Aorta (tissue), 5 donors: ENCODE measurements around the gene IFNL4. TPM values are rescaled to one million over a fixed set of nuclear protein-coding genes. Genes with fewer than 3 reads are reported as not detected.
"Not testable (repeated sequence)": the region's sequence is repeated elsewhere in the genome, so short reads cannot be mapped to it uniquely, and the experiment has no call there.

ENCODE experiments used
- ATAC-seq: fragments of 200-7000 bp; cut with Tn5 transposase; one replicate; pipeline ENCODE4 v1.9.1; 2022; ENCODE audit warnings: moderate library complexity; ENCODE audit not compliant: low FRiP score
- DNase-seq, 2 donors: peaks; one replicate each; pipeline ENCODE4 v3.0.0-alpha.2; 2020
- H3K27ac ChIP-seq, 2 donors: one replicate each; pipeline ENCODE4 v1.5.1; 2013; ENCODE audit warnings: low read length in 2 of 2, mild to moderate bottlenecking in 2 of 2, moderate library complexity in 2 of 2, control low read depth in 1 of 2, inconsistent platforms in 1 of 2, low read depth in 1 of 2
- H3K27me3 ChIP-seq, 2 donors: one replicate each; pipeline ENCODE4 v1.6.1; 2013; ENCODE audit warnings: control low read depth in 1 of 2, low read length in 1 of 2, mild to moderate bottlenecking in 1 of 2, moderate library complexity in 1 of 2; ENCODE audit not compliant: insufficient read depth in 2 of 2, control insufficient read depth in 1 of 2
- H3K36me3 ChIP-seq, 2 donors: one replicate each; pipeline ENCODE4 v1.6.1; 2013; ENCODE audit warnings: control low read depth in 1 of 2, low read length in 1 of 2, mild to moderate bottlenecking in 1 of 2; ENCODE audit not compliant: insufficient read depth in 2 of 2, control insufficient read depth in 1 of 2
- H3K4me1 ChIP-seq, 2 donors: one replicate each; pipeline ENCODE4 v1.6.1; 2013; ENCODE audit warnings: low read length in 2 of 2, control low read depth in 1 of 2, mild to moderate bottlenecking in 1 of 2, moderate library complexity in 1 of 2; ENCODE audit not compliant: insufficient read depth in 2 of 2, control insufficient read depth in 1 of 2
- H3K4me3 ChIP-seq, 2 donors: one replicate each; pipeline ENCODE4 v1.5.1; 2013; ENCODE audit warnings: low read length in 2 of 2, control low read depth in 1 of 2, mild to moderate bottlenecking in 1 of 2
- H3K9me3 ChIP-seq: one replicate; pipeline ENCODE4 v1.6.1; 2013; ENCODE audit warnings: mild to moderate bottlenecking, low read length; ENCODE audit not compliant: control insufficient read depth
- WGBS, 2 donors: extraction: QIAGEN DNeasy Blood & Tissue Kit; methylation state at CpG; one replicate each; pipeline ENCODE4 v1.1.7; 2013; 5-methylcytosine and 5-hydroxymethylcytosine counted together
- intact Hi-C, 2 donors: fragments of 100-400 bp; cut with DNase I; formaldehyde crosslinking; loops; one replicate each; pipeline versions ENCODE4 v1.14.2 to v1.15.0; 2022
- polyA plus RNA-seq, 2 donors: library from polyadenylated mRNA; stranded (reverse); fragments of 200-250 nt; gene quantifications; one replicate each; pipeline ENCODE4 v1.2.3, GENCODE V29; 2013
- total RNA-seq, 2 donors: library from RNA; stranded (reverse); fragmentation: NEBNext Ultra II Directional; extraction: Animal tissue kit (Norgen Biotek cat#: 25700); gene quantifications; one replicate each; pipeline ENCODE4 v1.2.1, GENCODE V29; 2021
- donor health status: healthy with polysubstance abuse.
- donor health status: Bipolar disorder and iron deficiency.
- donor health status: DM: no; HTN: no; CAD: no.
- donor health status: DM: no; HTN: no; CAD: no.
- donor health status: DM: yes; HTN: yes; CAD: no.

The IFNL4 gene
- total and polyA plus RNA-seq, 4 donors = not detected

- Histone ChIP-seq H3K9me3 (peaks cover 3% of the 10 kb centered on the region), H3K4me1 (no peaks in the 10 kb centered on the region), H3K36me3 (no peaks in the 10 kb centered on the region), H3K27me3 (no peaks in the 10 kb centered on the region), H3K4me3 (no peak overlapping the region), H3K27ac (no peak overlapping the region)
- ATAC-seq (no peak), DNase-seq (peak in 1 of 2 donors; percentile 3)
- intact Hi-C loops = no loop called here
- WGBS, 2 donors = 76 to 79% methylated on average over 5 of the region's 5 CpGs
Observed at GRCh38 chr19:39275578-39275977, 26.9 kb upstream of the IFNL4 start.

GRCh38 chr19:39273859-39274258 is 25.2 kb upstream of the IFNL4 start:
- H3K27me3 ChIP-seq, H3K4me3 ChIP-seq, H3K36me3 ChIP-seq, H3K4me1 ChIP-seq, ATAC-seq, intact Hi-C loops, H3K27ac ChIP-seq, H3K9me3 ChIP-seq: not testable (repeated sequence)
- 77 to 79% methylated on average over 5 of the region's 5 CpGs for WGBS, 2 donors
- peak in 1 of 2 donors; percentile 21 for DNase-seq

- no peak for ATAC-seq
- intact Hi-C loops = no loop called here
- Histone ChIP-seq H3K4me1 (no peaks in the 10 kb centered on the region), H3K36me3 (no peaks in the 10 kb centered on the region), H3K27me3 (no peaks in the 10 kb centered on the region), H3K9me3 (no peaks in the 10 kb centered on the region), H3K27ac (no peak overlapping the region), H3K4me3 (no peak overlapping the region)
- DNase-seq = no peak
- WGBS, 2 donors = 65 to 70% methylated on average over 9 of the region's 9 CpGs
Observed at GRCh38 chr19:39270036-39270871, 21.6 kb upstream of the IFNL4 start.

GRCh38 chr19:39269369-39269768 is 20.7 kb upstream of the IFNL4 start:
- ATAC-seq, H3K27ac ChIP-seq, H3K9me3 ChIP-seq, H3K4me1 ChIP-seq, H3K36me3 ChIP-seq, H3K4me3 ChIP-seq, DNase-seq, H3K27me3 ChIP-seq, intact Hi-C loops: not testable (repeated sequence)
- 66 to 72% methylated on average over 9 to 10 of the region's 10 CpGs for WGBS, 2 donors

GRCh38 chr19:39268531-39269223 is 20.0 kb upstream of the IFNL4 start:
- 64 to 69% methylated on average over 9 to 10 of the region's 10 CpGs for WGBS, 2 donors
- H3K4me1 ChIP-seq, H3K27me3 ChIP-seq, intact Hi-C loops, H3K36me3 ChIP-seq, H3K4me3 ChIP-seq, H3K27ac ChIP-seq, ATAC-seq, DNase-seq, H3K9me3 ChIP-seq: not testable (repeated sequence)

- H3K4me3 ChIP-seq, DNase-seq, H3K9me3 ChIP-seq, ATAC-seq, intact Hi-C loops, H3K4me1 ChIP-seq, H3K27ac ChIP-seq, H3K27me3 ChIP-seq, H3K36me3 ChIP-seq: not testable (repeated sequence)
- no CpG with 5 or more reads among the region's 1 CpG for WGBS, 2 donors
Observed at GRCh38 chr19:39268085-39268484, 19.4 kb upstream of the IFNL4 start, which contains the start of gene IFNL2. TSS of gene IFNL2 (plus strand) at chr19:39268396. CDS start at chr19:39268569, 173 bp downstream.

- no peak overlapping the region for H3K27ac ChIP-seq
- 22 to 23% methylated on average over 38 to 39 of the region's 39 CpGs for WGBS, 2 donors
- no peak for ATAC-seq
Observed at GRCh38 chr19:39265321-39265916, 16.8 kb upstream of the IFNL4 start.

GRCh38 chr19:39264306-39265290 is 15.9 kb upstream of the IFNL4 start:
- H3K4me3 ChIP-seq = no peak overlapping the region
- H3K36me3 ChIP-seq = no peaks in the 10 kb centered on the region
- H3K27ac ChIP-seq = no peak overlapping the region
- no peaks in the 10 kb centered on the region for H3K9me3 ChIP-seq
- DNase-seq (peak in 1 of 2 donors; percentile 73), ATAC-seq (no peak)
- H3K4me1 ChIP-seq = no peaks in the 10 kb centered on the region
- intact Hi-C loops = no loop called here
- no peaks in the 10 kb centered on the region for H3K27me3 ChIP-seq
- WGBS, 2 donors = 2 to 3% methylated on average over 82 to 102 of the region's 102 CpGs

More at GRCh38 chr19:39265321-39265916, 16.8 kb upstream of the IFNL4 start:
- peak in 1 of 2 donors; percentile 69 for DNase-seq
- no peaks in the 10 kb centered on the region for H3K4me1 ChIP-seq
- no peaks in the 10 kb centered on the region for H3K36me3 ChIP-seq
- no peak overlapping the region for H3K4me3 ChIP-seq
- no peaks in the 10 kb centered on the region for H3K27me3 ChIP-seq
- intact Hi-C loops = no loop called here
- no peaks in the 10 kb centered on the region for H3K9me3 ChIP-seq
